ENCODE data around the gene AUTS2.
A peak's percentile ranks its signal among the peaks of the same experiment; 100 is the strongest.

The AUTS2 gene

DNA sequence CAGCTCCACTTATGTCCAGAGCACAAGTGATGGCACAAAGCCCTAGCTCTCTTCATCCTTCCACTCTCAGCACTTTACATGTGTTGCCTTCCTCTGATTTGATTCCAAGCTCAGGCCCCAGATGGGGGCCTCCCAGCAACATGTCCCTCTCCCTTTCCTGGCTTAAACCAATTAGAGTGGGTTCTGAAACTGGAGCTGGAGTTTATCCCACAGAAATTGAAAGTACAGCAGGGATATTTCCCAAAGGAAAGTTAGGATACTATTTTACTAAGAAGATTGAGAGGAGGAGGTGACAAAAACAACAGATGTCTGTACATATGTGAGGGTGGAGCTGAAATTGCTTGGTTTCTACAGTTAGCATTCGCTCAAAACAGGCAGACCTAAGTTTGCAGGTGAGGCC, 724.6 kb downstream of the AUTS2 start:
- DNase-seq (ENCODE audit: low read depth), result no peak
- TF ChIP-seq, protein P1, sequence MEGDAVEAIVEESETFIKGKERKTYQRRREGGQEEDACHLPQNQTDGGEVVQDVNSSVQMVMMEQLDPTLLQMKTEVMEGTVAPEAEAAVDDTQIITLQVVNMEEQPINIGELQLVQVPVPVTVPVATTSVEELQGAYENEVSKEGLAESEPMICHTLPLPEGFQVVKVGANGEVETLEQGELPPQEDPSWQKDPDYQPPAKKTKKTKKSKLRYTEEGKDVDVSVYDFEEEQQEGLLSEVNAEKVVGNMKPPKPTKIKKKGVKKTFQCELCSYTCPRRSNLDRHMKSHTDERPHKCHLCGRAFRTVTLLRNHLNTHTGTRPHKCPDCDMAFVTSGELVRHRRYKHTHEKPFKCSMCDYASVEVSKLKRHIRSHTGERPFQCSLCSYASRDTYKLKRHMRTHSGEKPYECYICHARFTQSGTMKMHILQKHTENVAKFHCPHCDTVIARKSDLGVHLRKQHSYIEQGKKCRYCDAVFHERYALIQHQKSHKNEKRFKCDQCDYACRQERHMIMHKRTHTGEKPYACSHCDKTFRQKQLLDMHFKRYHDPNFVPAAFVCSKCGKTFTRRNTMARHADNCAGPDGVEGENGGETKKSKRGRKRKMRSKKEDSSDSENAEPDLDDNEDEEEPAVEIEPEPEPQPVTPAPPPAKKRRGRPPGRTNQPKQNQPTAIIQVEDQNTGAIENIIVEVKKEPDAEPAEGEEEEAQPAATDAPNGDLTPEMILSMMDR (IDR thresholded peaks at IDR 0.05; ENCODE audit: insufficient read depth, low read depth, low read length, missing control alignments), result no peak
- no peak overlapping the region for H3K4me3 ChIP-seq (ENCODE audit: low read depth, low read length)

DNA sequence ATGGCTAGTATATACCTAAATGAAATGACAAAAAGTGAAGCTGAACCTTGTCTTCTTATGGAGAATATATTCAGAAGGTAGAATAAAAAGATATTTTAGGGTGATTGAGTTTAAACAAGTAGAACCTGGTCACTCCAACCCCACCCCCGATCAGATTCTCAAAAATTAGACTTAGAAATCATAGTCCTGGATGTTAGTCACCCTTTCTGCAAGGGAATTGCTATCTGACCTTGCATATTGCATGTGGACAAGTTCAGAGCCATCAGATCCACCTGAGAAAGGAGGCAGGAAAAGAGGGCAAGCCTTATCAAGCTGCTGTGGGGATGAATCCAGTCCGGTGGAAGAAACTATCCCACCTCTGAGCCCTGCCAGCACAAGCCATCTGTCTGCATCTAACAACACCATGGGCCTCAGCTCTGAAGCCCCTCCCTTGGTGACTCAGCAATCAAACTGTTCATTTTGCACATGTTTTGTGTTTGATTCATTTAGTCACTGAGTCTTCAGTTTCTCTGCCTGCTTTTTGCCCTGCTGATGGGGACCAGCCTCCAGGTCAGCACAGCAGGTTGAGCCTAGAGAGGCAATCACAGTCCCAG, 727.3 kb downstream of the AUTS2 start:
- DNase-seq (ENCODE audit: low read depth), result no peak
- TF ChIP-seq, protein P1 (IDR thresholded peaks at IDR 0.05; ENCODE audit: insufficient read depth, low read depth, low read length, missing control alignments), result no peak
- H3K4me3 ChIP-seq (ENCODE audit: low read depth, low read length), result no peak overlapping the region

DNA sequence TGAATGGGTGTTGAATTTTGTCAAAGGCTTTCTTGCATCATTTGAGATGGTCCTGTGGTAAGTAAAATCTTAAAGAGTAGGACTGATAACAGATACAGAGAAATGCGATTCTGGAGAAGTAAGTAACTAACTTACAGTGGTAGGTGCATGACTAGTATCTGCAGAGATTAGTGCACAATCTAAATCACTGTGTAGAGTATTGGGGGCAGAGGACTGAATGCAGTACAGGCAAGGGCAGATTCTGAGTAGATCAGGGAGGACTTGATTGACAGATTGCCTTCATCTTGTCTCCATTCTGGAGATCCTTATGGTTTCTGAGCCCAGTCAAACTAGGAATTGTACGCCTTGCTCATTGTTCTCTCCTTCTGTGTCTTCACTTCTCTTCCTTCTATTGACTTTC, 736.0 kb downstream of the AUTS2 start:
- H3K4me3 ChIP-seq (ENCODE audit: low read depth, low read length), result no peak overlapping the region

DNA sequence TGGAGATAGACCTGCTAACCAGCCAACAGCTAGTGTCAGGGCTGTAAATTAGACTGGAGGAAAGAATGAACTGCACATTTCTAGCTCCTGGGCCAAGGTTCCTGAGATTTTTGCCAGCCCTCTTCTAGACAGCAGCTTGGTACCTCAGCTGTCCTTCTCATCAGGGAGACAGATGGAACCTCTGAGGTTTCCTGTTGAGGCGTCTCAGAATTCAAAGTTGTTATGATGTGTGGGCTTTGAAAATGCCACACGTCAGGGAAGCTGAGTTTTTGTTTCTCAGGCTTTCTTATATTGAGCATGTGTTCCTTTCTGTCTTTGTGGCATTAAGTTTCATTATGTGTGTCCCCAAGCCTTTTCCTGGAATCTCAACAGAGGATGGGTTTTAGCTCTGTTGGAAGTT, 736.6 kb downstream of the AUTS2 start:
- TF ChIP-seq, protein P1 (IDR thresholded peaks at IDR 0.05; ENCODE audit: insufficient read depth, low read depth, low read length, missing control alignments), result no peak
- no peak overlapping the region for H3K4me3 ChIP-seq (ENCODE audit: low read depth, low read length)
- peak; percentile 40 for DNase-seq (ENCODE audit: low read depth)

More for the DNA sequence above, 736.0 kb downstream of the AUTS2 start:
- TF ChIP-seq, protein P1 (IDR thresholded peaks at IDR 0.05; ENCODE audit: insufficient read depth, low read depth, low read length, missing control alignments), result no peak
- DNase-seq (ENCODE audit: low read depth), result no peak

DNA sequence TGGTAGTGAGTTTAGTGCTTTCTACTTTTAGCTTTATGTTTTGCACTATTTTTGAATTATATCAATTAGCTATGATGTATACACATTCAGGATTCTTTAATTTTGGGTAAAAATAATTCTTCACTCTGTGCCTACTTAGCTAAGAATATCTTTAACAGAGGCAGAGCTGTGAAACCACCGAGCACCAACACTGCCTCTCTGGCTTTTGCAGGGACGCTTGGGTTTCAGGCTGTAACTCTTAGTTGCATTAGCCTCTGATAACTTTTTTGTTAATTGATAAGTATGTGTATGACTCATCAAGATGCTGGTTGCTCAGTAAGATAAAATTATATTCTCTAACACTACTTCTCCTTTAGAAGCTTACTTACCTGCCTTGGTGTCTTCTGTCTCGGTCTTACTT, 738.3 kb downstream of the AUTS2 start:
- TF ChIP-seq, protein P1 (IDR thresholded peaks at IDR 0.05; ENCODE audit: insufficient read depth, low read depth, low read length, missing control alignments), result no peak
- no peak for DNase-seq (ENCODE audit: low read depth)
- no peak overlapping the region for H3K4me3 ChIP-seq (ENCODE audit: low read depth, low read length)

DNA sequence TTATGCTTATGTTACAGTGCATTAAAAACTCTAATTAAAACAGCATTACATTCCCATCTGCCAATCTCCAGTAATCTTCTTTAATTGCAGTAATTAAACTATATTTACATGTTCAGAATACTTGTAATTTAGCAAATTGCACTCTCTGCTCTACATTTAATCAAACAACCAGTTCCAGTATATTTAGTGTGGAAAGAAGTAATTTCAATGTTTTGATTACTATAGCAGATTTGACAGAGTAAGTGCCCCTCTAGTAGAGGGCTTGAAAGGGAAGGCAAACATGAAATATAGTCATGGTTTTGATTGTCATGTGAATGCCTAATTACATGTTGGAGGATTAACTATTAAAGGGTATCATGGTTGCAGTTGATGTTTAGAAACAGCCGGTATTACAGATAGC, 739.7 kb downstream of the AUTS2 start:
- TF ChIP-seq, protein P1 (IDR thresholded peaks at IDR 0.05; ENCODE audit: insufficient read depth, low read depth, low read length, missing control alignments), result no peak
- no peak for DNase-seq (ENCODE audit: low read depth)
- H3K4me3 ChIP-seq (ENCODE audit: low read depth, low read length), result no peak overlapping the region

DNA sequence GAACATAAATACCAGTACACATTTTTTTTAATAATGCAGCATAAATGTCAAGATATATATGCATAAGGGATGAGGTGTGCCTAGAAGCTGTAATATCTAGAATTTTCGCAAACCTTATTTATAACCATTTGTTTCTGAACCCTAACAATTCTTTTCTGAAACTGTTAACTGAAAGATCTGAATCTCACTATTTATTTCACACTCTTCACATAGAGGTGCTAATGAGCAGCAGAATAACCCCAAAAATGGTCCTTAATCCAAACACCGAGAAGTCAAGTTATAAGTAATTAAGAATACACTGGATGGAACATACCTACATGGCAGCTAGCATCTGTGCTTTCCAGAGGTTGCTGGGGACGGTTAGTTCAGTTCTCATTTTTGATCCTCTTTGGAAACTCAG, 742.0 kb downstream of the AUTS2 start:
- TF ChIP-seq, protein P1 (IDR thresholded peaks at IDR 0.05; ENCODE audit: insufficient read depth, low read depth, low read length, missing control alignments), result no peak
- no peak overlapping the region for H3K4me3 ChIP-seq (ENCODE audit: low read depth, low read length)
- no peak for DNase-seq (ENCODE audit: low read depth)
